C4-2B (cell line): Measurements from ENCODE around the gene SLN.

Source experiments
- CTCF ChIP-seq: fragments of 450-650 bp; conservative IDR thresholded peaks from 2 replicates; pipeline ENCODE4 v1.5.1; 2017; ENCODE audit warnings: mild to moderate bottlenecking
- ZFX ChIP-seq: fragments of 450-650 bp; IDR thresholded peaks from 2 replicates; pipeline ENCODE4 v1.6.1; 2017

- TF ChIP-seq CTCF (no peak), ZFX (no peak)
These were observed 4.0 kb downstream of the SLN start for GRCh38 chr11:107707807-107708206.
